GM23338 (cell line): ENCODE data around the gene HRH2.

Experiments used
- CREB1 ChIP-seq: fragments of 250-450 bp; sonication (Bioruptor Pico); IDR thresholded peaks from 2 replicates; pipeline ENCODE4 v1.5.0; 2020; ENCODE audit warnings: low read depth, mild to moderate bottlenecking, moderate library complexity
- CTCF ChIP-seq, 2 experiments: fragments of 200-600 bp in 1 of 2; sonication (generic) in 1 of 2; conservative IDR thresholded peaks; 2 replicates each; pipeline versions ENCODE4 v1.5.1 to v1.6.1; 2016 to 2017; ENCODE audit warnings: antibody characterized with exemption in 2 of 2, low read depth in 2 of 2, mild to moderate bottlenecking in 2 of 2, moderate library complexity in 1 of 2
- ETS1 ChIP-seq: IDR thresholded peaks from 2 replicates; pipeline ENCODE4 v1.6.1; 2016; ENCODE audit warnings: antibody characterized with exemption
- EZH2 ChIP-seq: fragments of 200-600 bp; sonication (generic); IDR thresholded peaks from one replicate; pipeline ENCODE4 v1.8.0; 2017; ENCODE audit warnings: antibody characterized with exemption, mild to moderate bottlenecking, low read depth; ENCODE audit not compliant: unreplicated experiment
- EZH2phosphoT487 ChIP-seq: fragments of 200-600 bp; sonication (generic); IDR thresholded peaks from one replicate; pipeline ENCODE4 v1.8.1; 2018; ENCODE audit warnings: antibody characterized with exemption; ENCODE audit not compliant: unreplicated experiment
- JUNB ChIP-seq: IDR thresholded peaks from one replicate; pipeline ENCODE4 v1.6.1; 2016; ENCODE audit warnings: antibody characterized with exemption; ENCODE audit not compliant: unreplicated experiment
- POLR2AphosphoS5 ChIP-seq: IDR thresholded peaks from 2 replicates; pipeline ENCODE4 v1.6.1; 2016; ENCODE audit warnings: antibody characterized with exemption, low read depth
- REST ChIP-seq: IDR thresholded peaks from one replicate; pipeline ENCODE4 v1.6.1; 2018; ENCODE audit warnings: antibody characterized with exemption; ENCODE audit not compliant: unreplicated experiment
- STAT1 ChIP-seq: IDR thresholded peaks from one replicate; pipeline ENCODE4 v1.6.1; 2016; ENCODE audit warnings: antibody characterized with exemption; ENCODE audit not compliant: unreplicated experiment
- ZNF114 ChIP-seq: fragments of 250-450 bp; sonication (Bioruptor Pico); IDR thresholded peaks from 2 replicates; pipeline ENCODE4 v1.5.0; 2020; ENCODE audit warnings: mild to moderate bottlenecking, moderate library complexity
- ZNF331 ChIP-seq: fragments of 250-450 bp; sonication (Bioruptor Pico); IDR thresholded peaks from 2 replicates; pipeline ENCODE4 v1.5.0; 2020; ENCODE audit warnings: low read depth, mild to moderate bottlenecking, moderate library complexity

GRCh38 chr5:175717837-175718236, 60.0 kb downstream of the HRH2 start:
- TF ChIP-seq CREB1 (CRISPR knock-in tag) (no peak), CTCF (conservative IDR thresholded peaks at IDR 0.05; ENCODE audit: low read depth in 2 of 2) (no peak), EZH2 (no peak), EZH2phosphoT487 (no peak), REST (no peak), ZNF114 (CRISPR knock-in tag) (no peak), JUNB (no peak), POLR2AphosphoS5 (no peak), ETS1 (no peak), STAT1 (no peak), ZNF331 (CRISPR knock-in tag) (no peak)
